DMS114 treated with DMSO at 0.1 percent for 48 hours (cell line): Measurements from ENCODE around the gene UAP1.
"Not testable (repeated sequence)": the region's sequence is repeated elsewhere in the genome, so short reads cannot be mapped to it uniquely, and the experiment has no call there.

Experiments
- DNase-seq: peaks from one replicate; lab custom pipeline; 2025; ENCODE audit not compliant: unreplicated experiment; lab: John Stamatoyannopoulos, UW

The UAP1 gene

GRCh38 chr1:162564762-162565218, 3.3 kb downstream of the UAP1 start:
- no peak for DNase-seq

- DNase-seq = no peak
These were observed 3.9 kb downstream of the UAP1 start for GRCh38 chr1:162565460-162565859.

GRCh38 chr1:162566870-162567269, 5.3 kb downstream of the UAP1 start:
- DNase-seq = no peak

GRCh38 chr1:162568802-162569201, 7.3 kb downstream of the UAP1 start:
- no peak for DNase-seq

- DNase-seq = no peak
These were observed 9.2 kb downstream of the UAP1 start for GRCh38 chr1:162570718-162571117.

GRCh38 chr1:162571121-162571520, 9.6 kb downstream of the UAP1 start:
- DNase-seq = not testable (repeated sequence)

GRCh38 chr1:162571696-162572095, 10.2 kb downstream of the UAP1 start:
- no peak for DNase-seq

GRCh38 chr1:162573136-162573535, 11.6 kb downstream of the UAP1 start:
- DNase-seq = no peak

- DNase-seq = no peak
These were observed 16.7 kb downstream of the UAP1 start for GRCh38 chr1:162578071-162578700.

- DNase-seq = no peak
These were observed 17.4 kb downstream of the UAP1 start for GRCh38 chr1:162578936-162579335.

GRCh38 chr1:162580308-162580707, 18.8 kb downstream of the UAP1 start:
- DNase-seq = no peak

GRCh38 chr1:162582901-162583300, 21.4 kb downstream of the UAP1 start:
- not testable (repeated sequence) for DNase-seq

GRCh38 chr1:162585101-162585500, 23.6 kb downstream of the UAP1 start:
- not testable (repeated sequence) for DNase-seq

GRCh38 chr1:162587347-162587746, 25.8 kb downstream of the UAP1 start:
- DNase-seq = no peak

- DNase-seq = no peak
These were observed 26.3 kb downstream of the UAP1 start for GRCh38 chr1:162587761-162588260.

GRCh38 chr1:162590101-162590500, 28.6 kb downstream of the UAP1 start:
- DNase-seq = no peak

- DNase-seq = no peak
These were observed 29.2 kb downstream of the UAP1 start for GRCh38 chr1:162590686-162591085.

GRCh38 chr1:162596514-162597170, 35.1 kb downstream of the UAP1 start:
- no peak for DNase-seq

GRCh38 chr1:162599451-162599850, 37.9 kb downstream of the UAP1 start:
- DNase-seq = no peak

GRCh38 chr1:162603117-162603516, 41.6 kb downstream of the UAP1 start:
- DNase-seq = not testable (repeated sequence)

- DNase-seq = no peak
These were observed 43.9 kb downstream of the UAP1 start for GRCh38 chr1:162605225-162605927.

- no peak for DNase-seq
These were observed 47.8 kb downstream of the UAP1 start for GRCh38 chr1:162609306-162609705.
